Esophagus squamous epithelium (tissue), 4 donors: ENCODE measurements around the gene PTER.

Experiments used
- CTCF ChIP-seq, 6 experiments: fragments of 450-650 bp in 4 of 6; fragments of 200-600 bp in 2 of 6; sonication (generic) in 2 of 6; IDR thresholded peaks; one replicate each; pipeline ENCODE4 v1.5.1; 2016 to 2019; ENCODE audit warnings: antibody characterized with exemption in 6 of 6, mild to moderate bottlenecking in 4 of 6, moderate library complexity in 4 of 6
- POLR2A ChIP-seq, 4 donors: fragments of 450-650 bp; IDR thresholded peaks; one replicate each; pipeline ENCODE4 v1.6.1; 2017; ENCODE audit warnings: antibody characterized with exemption in 4 of 4, mild to moderate bottlenecking in 4 of 4, moderate library complexity in 3 of 4

GRCh38 chr10:16559236-16559773 is 122.5 kb downstream of the PTER start:
- no peak for TF ChIP-seq CTCF (IDR thresholded peaks at IDR 0.05)
- no peak for TF ChIP-seq POLR2A (IDR thresholded peaks at IDR 0.05)
